PC-3 (cell line): ENCODE results near the gene BLACAT1. TPM values are rescaled to one million over a fixed set of nuclear protein-coding genes. Genes with fewer than 3 reads are reported as not detected.

ENCODE experiments used
- ATAC-seq: fragments of 200-7000 bp; cut with Tn5 transposase; 2 replicates; pipeline ENCODE4 v1.9.1; 2020; ENCODE audit warnings: mild to moderate bottlenecking, moderate library complexity
- BruUV-seq: library from RNA; stranded (reverse); fragments of 400-500 nt; replicated peaks from 2 replicates; lab custom pipeline; 2021; lab: Mats Ljungman, UMichigan
- CTCF ChIA-PET: fragments of 300-600 bp; sonication (Branson Sonifier 250); formaldehyde crosslinking; loops from one replicate; lab custom pipeline; 2022; ENCODE audit warnings: antibody characterized with exemption; lab: Charles Lee
- POLR2A ChIA-PET: fragments of 300-600 bp; sonication (Branson Sonifier 250); formaldehyde crosslinking; loops from one replicate; lab custom pipeline; 2022; ENCODE audit warnings: antibody characterized with exemption; ENCODE audit not compliant: unreplicated experiment; lab: Charles Lee
- DNase-seq: peaks from one replicate; pipeline ENCODE4 v3.0.0-alpha.2; 2015
- H2AFZ ChIP-seq: fragments of 300-600 bp; sonication (generic); 2 replicates; pipeline ENCODE4 v1.6.0; 2016; ENCODE audit warnings: antibody characterized with exemption, low read length
- H3F3A ChIP-seq: fragments of 300-600 bp; sonication (generic); one replicate; pipeline ENCODE4 v1.6.0; 2017; ENCODE audit warnings: antibody characterized with exemption, low read length, control low read depth, mild to moderate bottlenecking; ENCODE audit not compliant: unreplicated experiment
- H3K27ac ChIP-seq: fragments of 300-600 bp; sonication (generic); 2 replicates; pipeline ENCODE4 v1.5.1; 2016; ENCODE audit warnings: mild to moderate bottlenecking, low read length
- H3K27me3 ChIP-seq: fragments of 300-600 bp; sonication (generic); 2 replicates; pipeline ENCODE4 v1.6.1; 2016; ENCODE audit warnings: low read length, mixed read lengths
- H3K36me3 ChIP-seq: fragments of 300-600 bp; sonication (generic); 2 replicates; pipeline ENCODE4 v1.6.1; 2016; ENCODE audit warnings: low read depth, mixed run types, low read length, mixed read lengths
- H3K4me1 ChIP-seq: fragments of 300-600 bp; sonication (generic); 2 replicates; pipeline ENCODE4 v1.5.1; 2016; ENCODE audit warnings: low read length; ENCODE audit not compliant: insufficient read depth
- H3K4me2 ChIP-seq: fragments of 300-600 bp; sonication (generic); 2 replicates; pipeline ENCODE4 v1.6.0; 2016; ENCODE audit warnings: low read length
- H3K4me3 ChIP-seq: fragments of 300-600 bp; sonication (generic); 2 replicates; pipeline ENCODE4 v1.5.1; 2016; ENCODE audit warnings: mild to moderate bottlenecking, low read length, mixed read lengths
- H3K79me2 ChIP-seq: fragments of 300-600 bp; sonication (generic); 2 replicates; pipeline ENCODE4 v1.6.1; 2017; ENCODE audit warnings: low read length, mixed read lengths
- H3K9ac ChIP-seq: fragments of 300-600 bp; sonication (generic); 2 replicates; pipeline ENCODE4 v1.6.0; 2016; ENCODE audit warnings: mild to moderate bottlenecking, low read length
- H3K9me2 ChIP-seq: fragments of 300-600 bp; sonication (generic); replicated peaks from 2 replicates; pipeline ENCODE4 v1.6.1; 2016; ENCODE audit warnings: mixed run types, low read length, mixed read lengths
- H3K9me3 ChIP-seq: fragments of 300-600 bp; sonication (generic); 2 replicates; pipeline ENCODE4 v1.6.1; 2016; ENCODE audit warnings: low read length, mixed read lengths
- H4K20me1 ChIP-seq: fragments of 300-600 bp; sonication (generic); 2 replicates; pipeline ENCODE4 v1.6.1; 2016; ENCODE audit warnings: low read length, mixed read lengths
- CTCF ChIP-seq: fragments of 300-600 bp; sonication (generic); conservative IDR thresholded peaks from 2 replicates; pipeline ENCODE4 v1.5.1; 2017; ENCODE audit warnings: antibody characterized with exemption, low read depth, mild to moderate bottlenecking, low read length
- EZH2 ChIP-seq: fragments of 300-600 bp; sonication (generic); IDR thresholded peaks from one replicate; pipeline ENCODE4 v1.6.1; 2017; ENCODE audit warnings: antibody characterized with exemption, mild to moderate bottlenecking, low read length; ENCODE audit not compliant: unreplicated experiment
- EZH2phosphoT487 ChIP-seq: fragments of 300-600 bp; sonication (generic); IDR thresholded peaks from 2 replicates; pipeline ENCODE4 v1.6.1; 2018; ENCODE audit warnings: mild to moderate bottlenecking, antibody characterized with exemption, low read length, borderline replicate concordance
- intact Hi-C: fragments of 100-400 bp; cut with micrococcal nuclease; formaldehyde crosslinking; loops from 2 replicates; pipeline ENCODE4 v1.9.0; 2023
- total RNA-seq: library from RNA; depleted of rRNA; stranded (reverse); fragments of >200 nt; gene quantifications from 2 replicates; pipeline ENCODE4 v1.2.3, GENCODE V29; 2014

The BLACAT1 gene
- total RNA-seq, 1 experiment from 2014 or later = 1.5 TPM

- no peak overlapping the region for H3K4me2 ChIP-seq
- intact Hi-C loops = no loop called here
Measured at GRCh38 chr1:205492201-205492667, 36.4 kb upstream of the BLACAT1 start.

GRCh38 chr1:205491794-205492193 is 35.9 kb upstream of the BLACAT1 start:
- intact Hi-C loops = no loop called here
- Histone ChIP-seq H3K9ac (no peak overlapping the region), H3K9me2 (no peaks in the 10 kb centered on the region), H3K9me3 (no peaks in the 10 kb centered on the region), H3F3A (no peaks in the 10 kb centered on the region), H3K27me3 (no peaks in the 10 kb centered on the region), H3K36me3 (no peaks in the 10 kb centered on the region), H3K4me1 (peaks cover 19% of the 10 kb centered on the region), H2AFZ (no peak overlapping the region), H3K4me3 (no peak overlapping the region), H3K27ac (no peak overlapping the region), H4K20me1 (no peaks in the 10 kb centered on the region), H3K79me2 (no peaks in the 10 kb centered on the region), H3K4me2 (no peak overlapping the region)
- DNase-seq (no peak), ATAC-seq (no peak)
- POLR2A ChIA-PET = no interaction called here
- CTCF ChIA-PET = no interaction called here
- no peak for TF ChIP-seq EZH2phosphoT487
- TF ChIP-seq EZH2 = no peak
- TF ChIP-seq CTCF = no peak
- BruUV-seq = no TSS peak

More at GRCh38 chr1:205492201-205492667, 36.4 kb upstream of the BLACAT1 start:
- H3K4me1 ChIP-seq = peaks cover 19% of the 10 kb centered on the region
- no peaks in the 10 kb centered on the region for H3K27me3 ChIP-seq
- H3K27ac ChIP-seq = no peak overlapping the region
- H3K9me3 ChIP-seq = no peaks in the 10 kb centered on the region
- no peak overlapping the region for H2AFZ ChIP-seq
- ChIA-PET POLR2A (no interaction called here), CTCF (interaction anchor here (1.8 kb wide), 1 partner anchor 33 kb away, joined by 9 read pairs; no protein-coding TSS in a partner anchor)
- no peak overlapping the region for H3K4me3 ChIP-seq
- no peaks in the 10 kb centered on the region for H3F3A ChIP-seq
- H3K79me2 ChIP-seq = no peaks in the 10 kb centered on the region
- DNase-seq (peak; percentile 46), ATAC-seq (no peak)
- no peak overlapping the region for H3K9ac ChIP-seq
- no peak for TF ChIP-seq EZH2phosphoT487
- TF ChIP-seq CTCF = no peak
- no peak for TF ChIP-seq EZH2
- no peaks in the 10 kb centered on the region for H4K20me1 ChIP-seq
- BruUV-seq = no TSS peak
- H3K9me2 ChIP-seq = no peaks in the 10 kb centered on the region
- H3K36me3 ChIP-seq = no peaks in the 10 kb centered on the region

GRCh38 chr1:205488074-205488723 is 32.4 kb upstream of the BLACAT1 start:
- POLR2A ChIA-PET = no interaction called here
- Histone ChIP-seq H3F3A (no peaks in the 10 kb centered on the region), H3K9me2 (no peaks in the 10 kb centered on the region), H3K9me3 (no peaks in the 10 kb centered on the region), H3K27me3 (peaks cover 2% of the 10 kb centered on the region; the same call in 1 of the 2 replicates), H3K4me1 (peaks cover 16% of the 10 kb centered on the region), H3K36me3 (no peaks in the 10 kb centered on the region), H4K20me1 (no peaks in the 10 kb centered on the region), H3K27ac (no peak overlapping the region), H3K79me2 (no peaks in the 10 kb centered on the region), H2AFZ (no peak overlapping the region), H3K4me3 (no peak overlapping the region), H3K9ac (no peak overlapping the region), H3K4me2 (no peak overlapping the region)
- TF ChIP-seq CTCF (peak; percentile 95), EZH2phosphoT487 (no peak), EZH2 (no peak)
- ATAC-seq = peak; percentile 72
- BruUV-seq = no TSS peak
- intact Hi-C loops = loop anchor here (1.0 kb wide), 1 partner anchor 36 kb away; no protein-coding TSS in a partner anchor
- CTCF ChIA-PET = interaction anchor here (0.7 to 2.9 kb wide), 4 partner anchors 10 to 162 kb away, joined by 3 to 38 read pairs (median 4); no protein-coding TSS in a partner anchor
- peak; percentile 83 for DNase-seq
